ENCODE data around the gene RPUSD1. TPM values are rescaled to one million over a fixed set of nuclear protein-coding genes. Genes with fewer than 3 reads are reported as not detected.

Gene RPUSD1
- total and polyA plus RNA-seq, 2 of the 13 experiments (the other 11 are each of a cell fraction or from before 2014, with no cell fraction given) = 13.1 to 26.2 TPM

DNA sequence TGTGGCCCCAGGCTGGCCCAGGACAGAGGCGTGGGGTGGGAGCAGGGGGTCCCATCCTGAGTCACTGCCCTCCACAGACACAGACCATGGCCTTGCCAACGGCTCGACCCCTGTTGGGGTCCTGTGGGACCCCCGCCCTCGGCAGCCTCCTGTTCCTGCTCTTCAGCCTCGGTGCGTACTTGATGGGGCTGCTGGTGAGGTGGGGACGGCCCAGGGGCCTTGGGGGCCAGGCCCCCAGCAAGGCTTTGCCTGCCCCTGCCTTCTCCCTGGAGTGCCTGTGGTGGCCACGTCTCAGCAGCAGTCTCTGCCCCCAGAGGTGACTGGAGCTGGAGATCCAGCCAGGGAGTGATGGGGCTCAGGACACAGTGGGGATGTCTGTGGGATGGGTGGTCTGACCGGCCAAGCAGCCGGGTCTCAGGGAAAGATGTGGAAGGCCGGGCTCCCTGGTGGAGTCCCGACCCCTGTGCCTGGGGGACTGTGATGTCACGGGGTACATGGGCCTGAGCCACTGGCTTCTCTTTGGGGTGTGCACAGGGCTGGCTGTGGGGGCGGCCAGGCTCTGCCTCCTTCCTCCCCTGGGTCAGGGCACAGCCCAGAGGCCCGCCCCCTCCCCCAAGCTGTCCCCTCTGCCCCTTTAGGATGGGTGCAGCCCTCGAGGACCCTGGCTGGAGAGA lies 25.4 kb downstream of the RPUSD1 start:
- DNase-seq (ENCODE audit: low spot score) = no peak
- intact Hi-C loops (cut with micrococcal nuclease; ENCODE audit: unreplicated experiment) (no loop called here), in situ Hi-C loops (cut with HindIII; ENCODE audit: extremely low pct_ligation_motif_present, low pct_unique_long_range_greater_than_20kb) (no loop called here)
- H4K20me1 ChIP-seq (ENCODE audit: insufficient read depth, low read length) = no peaks in the 10 kb centered on the region
- ATAC-seq = no peak
- peaks cover 3 to 8% of the 10 kb centered on the region in 2 experiments; a peak in 4 of 5 replicates for H3K27me3 ChIP-seq (ENCODE audit: control insufficient read depth in 1 of 2, insufficient read depth in 2 of 2, low read length in 2 of 2)
- H3K79me2 ChIP-seq (ENCODE audit: insufficient read depth, low read length) = no peaks in the 10 kb centered on the region
- peak overlapping the region; percentile 23; the same call in 1 of the 2 replicates for H3K4me2 ChIP-seq (ENCODE audit: low read depth, low read length)
- H3K4me1 ChIP-seq (ENCODE audit: insufficient read depth, low read length) = peaks cover 32% of the 10 kb centered on the region
- BruUV-seq (replicated peaks) = no TSS peak
- no peak overlapping the region for H2AFZ ChIP-seq (ENCODE audit: low read length)
- no peak for FAIRE-seq
- no peak for TF ChIP-seq ZEB1 (IDR thresholded peaks at IDR 0.05; ENCODE audit: insufficient replicate concordance, low read depth)
- TF ChIP-seq KAT2B (IDR thresholded peaks at IDR 0.05; ENCODE audit: borderline replicate concordance, low read depth, low read length) = no peak
- TF ChIP-seq EHMT2 (IDR thresholded peaks at IDR 0.05; ENCODE audit: borderline replicate concordance, low read depth, low read length) = no peak
- TF ChIP-seq, protein P1, sequence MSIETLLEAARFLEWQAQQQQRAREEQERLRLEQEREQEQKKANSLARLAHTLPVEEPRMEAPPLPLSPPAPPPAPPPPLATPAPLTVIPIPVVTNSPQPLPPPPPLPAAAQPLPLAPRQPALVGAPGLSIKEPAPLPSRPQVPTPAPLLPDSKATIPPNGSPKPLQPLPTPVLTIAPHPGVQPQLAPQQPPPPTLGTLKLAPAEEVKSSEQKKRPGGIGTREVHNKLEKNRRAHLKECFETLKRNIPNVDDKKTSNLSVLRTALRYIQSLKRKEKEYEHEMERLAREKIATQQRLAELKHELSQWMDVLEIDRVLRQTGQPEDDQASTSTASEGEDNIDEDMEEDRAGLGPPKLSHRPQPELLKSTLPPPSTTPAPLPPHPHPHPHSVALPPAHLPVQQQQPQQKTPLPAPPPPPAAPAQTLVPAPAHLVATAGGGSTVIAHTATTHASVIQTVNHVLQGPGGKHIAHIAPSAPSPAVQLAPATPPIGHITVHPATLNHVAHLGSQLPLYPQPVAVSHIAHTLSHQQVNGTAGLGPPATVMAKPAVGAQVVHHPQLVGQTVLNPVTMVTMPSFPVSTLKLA (IDR thresholded peaks at IDR 0.05) = no peak
- TF ChIP-seq ZNF772 (CRISPR knock-in tag; IDR thresholded peaks at IDR 0.05) = no peak
- H3K36me3 ChIP-seq (replicated peaks in 1 of 2; ENCODE audit: control insufficient read depth in 1 of 2, insufficient read depth in 2 of 2, low read length in 2 of 2) = no peaks in the 10 kb centered on the region
- ChIA-PET CTCF (ENCODE audit: low intra/inter-chr PET ratio, low total read pairs) (no interaction called here), POLR2A (interaction anchor here (2.0 kb wide), 1 partner anchor 42 kb away, joined by 18 read pairs; the partner anchor contains the start of gene ANTKMT)
- no peaks in the 10 kb centered on the region for H3K9me3 ChIP-seq (ENCODE audit: low read length)
- no peak overlapping the region for H3K9ac ChIP-seq (ENCODE audit: insufficient read depth, low read depth, low read length)
- 83% methylated on average over 5 of the region's 17 CpGs for WGBS (ENCODE audit: low lambda C conversion rate)
- H3K27ac ChIP-seq (ENCODE audit: extremely low read length, insufficient read depth, low read length) = no peak overlapping the region
- no peak overlapping the region for H3K4me3 ChIP-seq (replicated peaks in 1 of 3; ENCODE audit: insufficient read depth in 1 of 3, low read depth in 2 of 3, low read length in 3 of 3)
